Mesodermal cell (in vitro differentiated cells): Measurements from ENCODE around the gene MAS1L.
"Not testable (repeated sequence)": the region's sequence is repeated elsewhere in the genome, so short reads cannot be mapped to it uniquely, and the experiment has no call there.

Experiments used
- H3K27ac ChIP-seq: 2 replicates; pipeline ENCODE4 v1.7.0; 2013; ENCODE audit warnings: mild to moderate bottlenecking, low read depth, low read length, moderate library complexity; ENCODE audit not compliant: severe bottlenecking
- H3K36me3 ChIP-seq: 2 replicates; pipeline ENCODE4 v1.7.1; 2013; ENCODE audit warnings: mild to moderate bottlenecking, low read length, moderate library complexity; ENCODE audit not compliant: control insufficient read depth, insufficient read depth
- H3K4me1 ChIP-seq: one replicate; pipeline ENCODE4 v1.7.1; 2013; ENCODE audit warnings: mild to moderate bottlenecking, low read length; ENCODE audit not compliant: insufficient read depth, control insufficient read depth, poor library complexity, severe bottlenecking
- H3K4me3 ChIP-seq: 2 replicates; pipeline ENCODE4 v1.7.0; 2013; ENCODE audit warnings: low read length, control low read depth, mild to moderate bottlenecking; ENCODE audit not compliant: insufficient read depth, poor library complexity, severe bottlenecking; ENCODE audit errors: extremely low read depth
- H3K9me3 ChIP-seq: 2 replicates; pipeline ENCODE4 v1.7.1; 2013; ENCODE audit warnings: mild to moderate bottlenecking, low read length, moderate library complexity; ENCODE audit not compliant: control insufficient read depth
- WGBS, 2 experiments: methylation state at CpG; one replicate each; pipeline ENCODE4 v1.1.5; 2013; ENCODE audit warnings: missing lambda C conversion rate in 2 of 2; ENCODE audit not compliant: insufficient coverage in 2 of 2; 5-methylcytosine and 5-hydroxymethylcytosine counted together

The MAS1L gene

GRCh38 chr6:29456971-29457370 is 30.8 kb downstream of the MAS1L start, which contains the start of the genes OR11A1 and OR2H1:
Gene OR11A1 (minus strand): TSS chr6:29457071. CDS start chr6:29427641, 29,430 bp downstream.
Gene OR2H1 (plus strand): TSS chr6:29457155. CDS start chr6:29461770, 4,615 bp downstream.
- H3K9me3 ChIP-seq = no peaks in the 10 kb centered on the region
- H3K36me3 ChIP-seq = no peaks in the 10 kb centered on the region
- 86% methylated on average over 1 of the region's 2 CpGs for WGBS, 2 experiments
- no peaks in the 10 kb centered on the region for H3K4me1 ChIP-seq
- H3K4me3 ChIP-seq = no peak within 1 kb of the TSS
- no peak within 1 kb of the TSS for H3K27ac ChIP-seq

DNA sequence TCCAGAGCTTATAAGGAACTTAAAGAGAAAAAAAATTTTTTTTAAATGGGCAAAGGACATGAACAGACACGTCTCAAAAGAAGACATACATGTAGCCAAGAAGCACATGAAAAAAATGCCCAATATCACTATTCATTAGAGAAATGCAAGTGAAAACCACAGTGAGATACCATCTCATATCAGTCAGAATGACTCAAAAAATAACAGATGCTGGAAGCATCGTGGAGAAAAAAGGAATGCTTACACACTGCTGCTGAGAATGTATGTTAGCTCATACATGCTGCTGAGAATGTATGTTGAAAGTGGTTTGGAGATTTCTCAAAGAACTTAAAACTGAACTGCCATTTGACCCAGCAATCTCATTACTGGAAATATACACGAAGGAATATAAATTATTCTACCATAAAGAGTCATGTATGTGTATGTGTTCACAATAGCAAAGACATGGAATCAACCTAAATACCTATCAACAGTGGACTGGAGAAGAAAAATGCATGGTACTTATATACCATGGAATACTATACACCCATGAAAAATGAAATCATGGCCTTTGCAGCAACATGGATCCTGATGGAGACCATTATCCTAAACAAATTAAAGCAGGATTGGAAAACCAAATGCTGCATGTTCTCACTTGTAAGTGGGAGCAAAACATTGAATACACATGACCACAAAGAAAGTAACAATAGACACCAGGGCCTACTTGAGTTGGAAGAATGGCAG is 36.1 kb downstream of the MAS1L start:
- H3K4me3 ChIP-seq = no peak overlapping the region
- H3K27ac ChIP-seq = no peak overlapping the region
- H3K4me1 ChIP-seq = peaks cover 9% of the 10 kb centered on the region
- WGBS, 2 experiments = 83 to 100% methylated on average over 2 of the region's 3 CpGs
- no peaks in the 10 kb centered on the region for H3K36me3 ChIP-seq
- H3K9me3 ChIP-seq = peaks cover 4% of the 10 kb centered on the region

DNA sequence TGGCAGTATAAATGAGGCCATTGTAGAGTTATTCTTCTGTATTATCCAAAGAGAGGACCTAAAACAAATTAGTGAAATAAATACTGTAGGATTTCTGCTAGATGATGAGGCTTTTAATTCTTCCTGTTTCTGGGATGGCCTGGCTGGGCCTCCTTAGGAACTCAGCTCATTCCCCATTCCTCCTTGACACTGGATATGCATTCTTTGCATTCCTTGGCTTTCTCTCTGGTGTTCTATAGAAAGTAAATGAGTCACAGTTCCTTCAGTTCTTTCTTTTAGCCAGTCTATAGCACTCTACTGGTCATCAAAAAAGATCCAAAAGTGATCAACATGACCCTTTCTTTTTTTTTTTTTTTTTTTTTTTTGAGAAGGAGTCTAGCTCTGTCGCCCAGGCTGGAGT is 40.1 kb downstream of the MAS1L start:
- peaks cover 15% of the 10 kb centered on the region for H3K4me1 ChIP-seq
- H3K9me3 ChIP-seq = peaks cover 16% of the 10 kb centered on the region
- no peaks in the 10 kb centered on the region for H3K36me3 ChIP-seq
- no peak overlapping the region for H3K4me3 ChIP-seq
- WGBS, 2 experiments = no CpG with 5 or more reads among the region's 1 CpG
- peak overlapping the region; percentile 80 for H3K27ac ChIP-seq

DNA sequence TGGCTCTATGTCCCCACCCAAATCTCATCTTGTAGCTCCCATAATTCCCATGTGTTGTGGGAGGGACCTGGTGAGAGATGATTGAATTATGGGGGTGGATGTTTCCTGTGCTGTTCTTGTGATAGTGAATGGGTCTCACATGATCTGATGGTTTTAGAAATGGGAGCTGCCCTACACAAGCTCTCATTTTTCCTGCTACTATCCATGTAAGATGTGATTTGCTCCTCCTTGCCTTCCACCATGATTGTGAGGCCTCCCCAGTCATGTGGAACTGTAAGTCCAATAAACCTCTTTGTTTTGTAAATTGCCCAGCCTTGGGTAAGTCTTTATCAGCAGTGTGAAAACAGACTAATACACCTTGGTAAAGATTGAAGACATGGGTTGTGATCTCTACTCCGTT is 43.7 kb downstream of the MAS1L start:
- H3K4me3 ChIP-seq, H3K27ac ChIP-seq, H3K36me3 ChIP-seq: not testable (repeated sequence)
- peaks cover 16% of the 10 kb centered on the region for H3K9me3 ChIP-seq
- H3K4me1 ChIP-seq = peaks cover 15% of the 10 kb centered on the region
- no CpG with 5 or more reads among the region's 1 CpG for WGBS, 2 experiments

DNA sequence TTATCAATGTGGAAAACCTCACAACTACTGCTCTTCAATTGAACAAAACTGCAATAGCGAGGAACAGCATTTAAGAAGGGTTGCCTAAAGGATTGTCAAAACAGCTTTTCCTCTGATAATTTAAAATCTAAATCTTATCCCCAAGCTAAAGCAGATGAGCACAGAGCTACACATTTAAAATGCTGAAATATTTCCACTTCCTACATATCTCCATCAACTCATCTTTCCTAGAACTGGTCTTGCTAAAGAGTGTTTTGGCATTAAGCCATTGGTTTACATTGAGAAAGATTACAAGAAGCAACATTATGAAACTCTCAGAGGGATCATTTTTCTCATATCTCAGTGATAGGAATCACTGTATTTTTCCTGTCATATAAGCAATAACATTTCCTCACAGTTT is 45.0 kb downstream of the MAS1L start:
- Histone ChIP-seq H3K9me3 (peaks cover 12% of the 10 kb centered on the region), H3K4me1 (peaks cover 15% of the 10 kb centered on the region), H3K27ac (no peak overlapping the region), H3K4me3 (no peak overlapping the region), H3K36me3 (no peaks in the 10 kb centered on the region)
- WGBS, 2 experiments = 83 to 100% methylated on average over 1 of the region's 1 CpG

DNA sequence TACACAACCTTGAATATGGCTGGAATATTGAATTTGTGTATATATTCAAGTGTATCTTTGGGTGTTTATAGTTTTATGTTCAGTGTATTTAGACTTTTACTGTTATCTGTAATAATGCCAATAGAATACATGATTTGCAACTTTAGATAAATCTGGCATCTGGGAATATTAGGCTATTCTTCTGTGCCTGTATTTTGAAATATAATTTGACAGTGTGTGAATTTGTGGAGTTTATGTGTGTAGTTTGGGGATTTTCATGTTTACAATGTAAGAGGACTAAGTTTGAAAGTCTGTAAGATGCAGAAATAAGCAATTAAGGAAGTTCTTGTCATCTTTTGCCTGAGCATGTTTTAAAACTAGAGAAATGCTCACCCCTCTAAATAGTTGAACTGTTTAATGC is 48.8 kb downstream of the MAS1L start, which contains the start of gene OR10C1:
Gene OR10C1, plus strand, starts transcription at position 301 of the 400 bp plus-strand sequence. CDS start 710 bp downstream, outside the sequence.
- no peak within 1 kb of the TSS for H3K27ac ChIP-seq
- no peaks in the 10 kb centered on the region for H3K36me3 ChIP-seq
- no peaks in the 10 kb centered on the region for H3K4me1 ChIP-seq
- no peak within 1 kb of the TSS for H3K4me3 ChIP-seq
- peaks cover 4% of the 10 kb centered on the region for H3K9me3 ChIP-seq

DNA sequence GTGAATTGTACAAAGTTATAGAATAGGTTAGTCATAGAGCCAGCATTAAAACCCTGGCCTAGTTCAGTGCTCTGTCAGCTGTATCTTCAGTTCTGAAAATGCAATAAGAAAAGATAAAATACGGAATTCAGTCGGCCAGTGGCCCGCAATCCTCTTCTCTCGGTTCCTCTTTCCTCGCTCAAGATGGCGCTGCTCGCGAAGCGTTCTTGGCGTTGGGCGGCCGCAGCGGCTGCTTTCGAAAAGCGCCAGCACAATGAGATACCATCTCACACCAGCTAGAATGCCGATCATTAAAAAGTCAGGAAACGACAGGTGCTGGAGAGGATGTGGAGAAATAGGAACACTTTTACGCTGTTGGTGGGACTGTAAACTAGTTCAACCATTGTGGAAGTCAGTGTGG is 51.0 kb downstream of the MAS1L start:
- not testable (repeated sequence) for H3K9me3 ChIP-seq, H3K4me3 ChIP-seq, H3K27ac ChIP-seq, H3K4me1 ChIP-seq, H3K36me3 ChIP-seq
- WGBS, 2 experiments = 79 to 95% methylated on average over 4 to 15 of the region's 18 CpGs
